IPS DF 6.9 (cell line): ENCODE measurements around the gene COL9A1.

ENCODE experiments used
- DNase-seq: peaks from one replicate; pipeline ENCODE4 v3.0.0-alpha.2; 2013; ENCODE audit warnings: low read depth, low spot score
- H3K27ac ChIP-seq: one replicate; pipeline ENCODE4 v1.5.1; 2013; ENCODE audit warnings: low read length, control low read depth
- H3K27me3 ChIP-seq: 2 replicates; pipeline ENCODE4 v1.6.1; 2013; ENCODE audit warnings: mild to moderate bottlenecking, low read length; ENCODE audit not compliant: control insufficient read depth, insufficient read depth
- H3K36me3 ChIP-seq: 2 replicates; pipeline ENCODE4 v1.6.1; 2013; ENCODE audit warnings: low read length; ENCODE audit not compliant: control insufficient read depth, insufficient read depth
- H3K4me1 ChIP-seq: 2 replicates; pipeline ENCODE4 v1.6.1; 2013; ENCODE audit warnings: low read length; ENCODE audit not compliant: control insufficient read depth, insufficient read depth
- H3K4me3 ChIP-seq: 2 replicates; pipeline ENCODE4 v1.5.1; 2013; ENCODE audit warnings: mild to moderate bottlenecking, low read length
- H3K9me3 ChIP-seq: 2 replicates; pipeline ENCODE4 v1.6.1; 2013; ENCODE audit warnings: low read length, inconsistent platforms; ENCODE audit not compliant: control insufficient read depth, insufficient read depth
- WGBS: extraction: QIAGEN DNeasy Blood & Tissue Kit; methylation state at CpG from one replicate; pipeline ENCODE4 v1.1.7; 2013; ENCODE audit warnings: mixed read lengths, missing lambda C conversion rate; ENCODE audit not compliant: insufficient read length, insufficient coverage; 5-methylcytosine and 5-hydroxymethylcytosine counted together

COL9A1 gene

GRCh38 chr6:70210462-70210861, 92.4 kb downstream of the COL9A1 start:
- no peak overlapping the region for H3K4me3 ChIP-seq
- no peaks in the 10 kb centered on the region for H3K27me3 ChIP-seq
- H3K36me3 ChIP-seq: no peaks in the 10 kb centered on the region
- no peaks in the 10 kb centered on the region for H3K4me1 ChIP-seq
- H3K27ac ChIP-seq: no peak overlapping the region
- WGBS: no CpG with 5 or more reads among the region's 2 CpGs
- H3K9me3 ChIP-seq: no peaks in the 10 kb centered on the region
- no peak for DNase-seq

GRCh38 chr6:70208235-70208790, 94.6 kb downstream of the COL9A1 start:
- Histone ChIP-seq H3K4me3 (no peak overlapping the region), H3K36me3 (no peaks in the 10 kb centered on the region), H3K9me3 (no peaks in the 10 kb centered on the region), H3K4me1 (no peaks in the 10 kb centered on the region), H3K27ac (no peak overlapping the region), H3K27me3 (no peaks in the 10 kb centered on the region)
- WGBS: no CpG with 5 or more reads among the region's 1 CpG
- DNase-seq: no peak

GRCh38 chr6:70198785-70199184, 104.1 kb downstream of the COL9A1 start:
- Histone ChIP-seq H3K4me1 (no peaks in the 10 kb centered on the region), H3K27me3 (no peaks in the 10 kb centered on the region), H3K36me3 (no peaks in the 10 kb centered on the region), H3K4me3 (no peak overlapping the region), H3K27ac (no peak overlapping the region), H3K9me3 (no peaks in the 10 kb centered on the region)
- no peak for DNase-seq
- no CpG with 5 or more reads among the region's 2 CpGs for WGBS

- H3K4me3 ChIP-seq: no peak overlapping the region
- WGBS: no CpG with 5 or more reads among the region's 2 CpGs
- DNase-seq: no peak
Measured at GRCh38 chr6:70196531-70196930, 106.4 kb downstream of the COL9A1 start.

GRCh38 chr6:70194421-70194820, 108.5 kb downstream of the COL9A1 start:
- no peaks in the 10 kb centered on the region for H3K27me3 ChIP-seq

More at GRCh38 chr6:70196531-70196930, 106.4 kb downstream of the COL9A1 start:
- Histone ChIP-seq H3K27me3 (no peaks in the 10 kb centered on the region), H3K27ac (no peak overlapping the region), H3K4me1 (no peaks in the 10 kb centered on the region), H3K9me3 (no peaks in the 10 kb centered on the region), H3K36me3 (no peaks in the 10 kb centered on the region)

GRCh38 chr6:70188202-70188601, 114.7 kb downstream of the COL9A1 start:
- no peak overlapping the region for H3K27ac ChIP-seq
- no peaks in the 10 kb centered on the region for H3K4me1 ChIP-seq
- no CpG with 5 or more reads among the region's 6 CpGs for WGBS
- DNase-seq: no peak
- no peaks in the 10 kb centered on the region for H3K9me3 ChIP-seq
- H3K36me3 ChIP-seq: no peaks in the 10 kb centered on the region
- no peak overlapping the region for H3K4me3 ChIP-seq
- H3K27me3 ChIP-seq: no peaks in the 10 kb centered on the region

More at GRCh38 chr6:70194421-70194820, 108.5 kb downstream of the COL9A1 start:
- Histone ChIP-seq H3K4me1 (no peaks in the 10 kb centered on the region), H3K27ac (no peak overlapping the region), H3K4me3 (no peak overlapping the region), H3K36me3 (no peaks in the 10 kb centered on the region), H3K9me3 (no peaks in the 10 kb centered on the region)
- no peak for DNase-seq

GRCh38 chr6:70186461-70186860, 116.4 kb downstream of the COL9A1 start:
- Histone ChIP-seq H3K27ac (no peak overlapping the region), H3K9me3 (no peaks in the 10 kb centered on the region), H3K36me3 (no peaks in the 10 kb centered on the region), H3K27me3 (no peaks in the 10 kb centered on the region), H3K4me3 (no peak overlapping the region), H3K4me1 (no peaks in the 10 kb centered on the region)
- WGBS: no CpG with 5 or more reads among the region's 1 CpG
- no peak for DNase-seq

GRCh38 chr6:70184723-70185122, 118.2 kb downstream of the COL9A1 start:
- no peak overlapping the region for H3K4me3 ChIP-seq
- no peak for DNase-seq
- no CpG with 5 or more reads among the region's 3 CpGs for WGBS
- H3K9me3 ChIP-seq: no peaks in the 10 kb centered on the region
- no peaks in the 10 kb centered on the region for H3K27me3 ChIP-seq
- H3K4me1 ChIP-seq: no peaks in the 10 kb centered on the region
- no peak overlapping the region for H3K27ac ChIP-seq
- no peaks in the 10 kb centered on the region for H3K36me3 ChIP-seq

- H3K4me3 ChIP-seq: no peak overlapping the region
- WGBS: no CpG with 5 or more reads among the region's 3 CpGs
- H3K36me3 ChIP-seq: no peaks in the 10 kb centered on the region
- H3K9me3 ChIP-seq: no peaks in the 10 kb centered on the region
- DNase-seq: no peak
- no peaks in the 10 kb centered on the region for H3K4me1 ChIP-seq
- H3K27me3 ChIP-seq: no peaks in the 10 kb centered on the region
- H3K27ac ChIP-seq: no peak overlapping the region
Measured at GRCh38 chr6:70183538-70183937, 119.3 kb downstream of the COL9A1 start.

- no peak overlapping the region for H3K4me3 ChIP-seq
- WGBS: no CpG with 5 or more reads among the region's 1 CpG
- no peaks in the 10 kb centered on the region for H3K27me3 ChIP-seq
- no peak for DNase-seq
- H3K27ac ChIP-seq: no peak overlapping the region
- no peaks in the 10 kb centered on the region for H3K9me3 ChIP-seq
- no peaks in the 10 kb centered on the region for H3K4me1 ChIP-seq
- no peaks in the 10 kb centered on the region for H3K36me3 ChIP-seq
Measured at GRCh38 chr6:70180901-70181599, 121.8 kb downstream of the COL9A1 start.
